Esophagus squamous epithelium (tissue), 4 donors: ENCODE measurements around the gene OTOF.

ENCODE experiments used
- POLR2A ChIP-seq, 4 donors: fragments of 450-650 bp; IDR thresholded peaks; one replicate each; pipeline ENCODE4 v1.6.1; 2017; ENCODE audit warnings: antibody characterized with exemption in 4 of 4, mild to moderate bottlenecking in 4 of 4, moderate library complexity in 3 of 4
- TF ChIP-seq, protein P1 (sequence below), 6 experiments: fragments of 450-650 bp in 4 of 6; fragments of 200-600 bp in 2 of 6; sonication (generic) in 2 of 6; IDR thresholded peaks; one replicate each; pipeline ENCODE4 v1.5.1; 2016 to 2019; ENCODE audit warnings: antibody characterized with exemption in 6 of 6, mild to moderate bottlenecking in 4 of 6, moderate library complexity in 4 of 6

DNA sequence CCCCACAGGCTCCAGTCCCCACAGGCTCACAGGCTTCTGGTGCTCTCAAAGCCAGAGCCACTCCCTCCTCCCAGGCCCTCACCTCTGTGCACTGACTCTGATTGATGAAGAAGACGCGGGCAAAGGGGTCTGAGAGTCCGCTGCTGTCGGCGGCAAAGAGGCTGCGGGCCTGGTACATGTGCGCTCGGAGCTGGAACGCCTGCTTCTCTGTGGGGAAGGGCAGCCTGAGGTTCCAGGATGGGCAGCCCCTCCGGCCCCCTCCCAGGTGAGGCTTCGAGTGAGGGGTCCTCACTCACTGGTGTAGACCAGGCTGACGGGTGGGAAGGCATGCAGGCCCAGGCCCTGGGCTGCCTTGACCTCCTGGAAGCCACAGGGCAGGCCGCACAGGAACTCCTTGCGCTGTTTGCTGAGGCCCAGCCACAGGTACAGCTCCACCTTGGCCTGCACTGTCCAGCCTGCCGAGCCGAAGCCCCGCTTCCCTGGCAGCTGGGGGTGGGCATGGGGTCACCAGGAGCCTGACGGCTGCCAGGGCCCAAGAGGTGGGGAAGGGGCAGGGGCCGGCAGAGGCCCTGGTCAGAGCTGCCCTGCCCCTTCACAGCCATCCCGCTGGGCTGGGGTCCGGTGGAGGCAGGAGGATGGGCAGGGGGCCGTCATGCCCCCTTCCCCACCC, 2.0 kb downstream of the OTOF start:
- TF ChIP-seq POLR2A (IDR thresholded peaks at IDR 0.05), result no peak
- TF ChIP-seq, protein P1, sequence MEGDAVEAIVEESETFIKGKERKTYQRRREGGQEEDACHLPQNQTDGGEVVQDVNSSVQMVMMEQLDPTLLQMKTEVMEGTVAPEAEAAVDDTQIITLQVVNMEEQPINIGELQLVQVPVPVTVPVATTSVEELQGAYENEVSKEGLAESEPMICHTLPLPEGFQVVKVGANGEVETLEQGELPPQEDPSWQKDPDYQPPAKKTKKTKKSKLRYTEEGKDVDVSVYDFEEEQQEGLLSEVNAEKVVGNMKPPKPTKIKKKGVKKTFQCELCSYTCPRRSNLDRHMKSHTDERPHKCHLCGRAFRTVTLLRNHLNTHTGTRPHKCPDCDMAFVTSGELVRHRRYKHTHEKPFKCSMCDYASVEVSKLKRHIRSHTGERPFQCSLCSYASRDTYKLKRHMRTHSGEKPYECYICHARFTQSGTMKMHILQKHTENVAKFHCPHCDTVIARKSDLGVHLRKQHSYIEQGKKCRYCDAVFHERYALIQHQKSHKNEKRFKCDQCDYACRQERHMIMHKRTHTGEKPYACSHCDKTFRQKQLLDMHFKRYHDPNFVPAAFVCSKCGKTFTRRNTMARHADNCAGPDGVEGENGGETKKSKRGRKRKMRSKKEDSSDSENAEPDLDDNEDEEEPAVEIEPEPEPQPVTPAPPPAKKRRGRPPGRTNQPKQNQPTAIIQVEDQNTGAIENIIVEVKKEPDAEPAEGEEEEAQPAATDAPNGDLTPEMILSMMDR (IDR thresholded peaks at IDR 0.05), result no peak
